Calu3 (cell line): ENCODE data around the gene SFMBT1. TPM values are rescaled to one million over a fixed set of nuclear protein-coding genes. Genes with fewer than 3 reads are reported as not detected.
"Not testable (repeated sequence)": the region's sequence is repeated elsewhere in the genome, so short reads cannot be mapped to it uniquely, and the experiment has no call there.

ENCODE experiments used
- BruUV-seq: library from RNA; stranded (reverse); fragments of 400-500 nt; replicated peaks from 2 replicates; lab custom pipeline; 2021; lab: Mats Ljungman, UMichigan
- CTCF ChIA-PET: fragments of 300-600 bp; sonication (Branson Sonifier 250); formaldehyde crosslinking; loops from one replicate; lab custom pipeline; 2022; ENCODE audit warnings: antibody characterized with exemption; lab: Charles Lee
- DNase-seq: peaks from one replicate; pipeline ENCODE4 v3.0.0; 2022
- H3K27ac Mint-ChIP-seq: one replicate; pipeline ENCODE4 v1.8.0; 2022; ENCODE audit warnings: mixed read lengths; ENCODE audit not compliant: unreplicated experiment
- H3K27me3 Mint-ChIP-seq: one replicate; pipeline ENCODE4 v1.8.0; 2022; ENCODE audit warnings: mixed read lengths; ENCODE audit not compliant: unreplicated experiment
- H3K36me3 Mint-ChIP-seq: one replicate; pipeline ENCODE4 v1.8.0; 2022; ENCODE audit warnings: mild to moderate bottlenecking, moderate library complexity, mixed read lengths; ENCODE audit not compliant: insufficient read depth, unreplicated experiment
- H3K4me1 Mint-ChIP-seq: one replicate; pipeline ENCODE4 v1.8.0; 2022; ENCODE audit warnings: mild to moderate bottlenecking, low read depth, mixed read lengths; ENCODE audit not compliant: unreplicated experiment
- H3K4me3 Mint-ChIP-seq: one replicate; pipeline ENCODE4 v1.8.0; 2022; ENCODE audit warnings: mild to moderate bottlenecking, low read depth, moderate library complexity, mixed read lengths; ENCODE audit not compliant: unreplicated experiment
- H3K9me3 Mint-ChIP-seq: one replicate; pipeline ENCODE4 v1.8.0; 2022; ENCODE audit warnings: low read depth, mixed read lengths; ENCODE audit not compliant: unreplicated experiment
- intact Hi-C: fragments of 100-400 bp; cut with micrococcal nuclease; formaldehyde crosslinking; loops from one replicate; pipeline ENCODE4 v1.10.0; 2022; ENCODE audit not compliant: unreplicated experiment
- total RNA-seq: library from RNA; stranded (reverse); gene quantifications from 2 replicates; pipeline ENCODE4 v1.2.3, GENCODE V29; 2022
- TF ChIP-seq, protein P1 (sequence below): fragments of 200-600 bp; IDR thresholded peaks from one replicate; pipeline ENCODE4 v1.8.0; 2022; ENCODE audit warnings: antibody characterized with exemption; ENCODE audit not compliant: unreplicated experiment

Gene SFMBT1
- total RNA-seq, 1 experiment from 2014 or later: 36.6 TPM

DNA sequence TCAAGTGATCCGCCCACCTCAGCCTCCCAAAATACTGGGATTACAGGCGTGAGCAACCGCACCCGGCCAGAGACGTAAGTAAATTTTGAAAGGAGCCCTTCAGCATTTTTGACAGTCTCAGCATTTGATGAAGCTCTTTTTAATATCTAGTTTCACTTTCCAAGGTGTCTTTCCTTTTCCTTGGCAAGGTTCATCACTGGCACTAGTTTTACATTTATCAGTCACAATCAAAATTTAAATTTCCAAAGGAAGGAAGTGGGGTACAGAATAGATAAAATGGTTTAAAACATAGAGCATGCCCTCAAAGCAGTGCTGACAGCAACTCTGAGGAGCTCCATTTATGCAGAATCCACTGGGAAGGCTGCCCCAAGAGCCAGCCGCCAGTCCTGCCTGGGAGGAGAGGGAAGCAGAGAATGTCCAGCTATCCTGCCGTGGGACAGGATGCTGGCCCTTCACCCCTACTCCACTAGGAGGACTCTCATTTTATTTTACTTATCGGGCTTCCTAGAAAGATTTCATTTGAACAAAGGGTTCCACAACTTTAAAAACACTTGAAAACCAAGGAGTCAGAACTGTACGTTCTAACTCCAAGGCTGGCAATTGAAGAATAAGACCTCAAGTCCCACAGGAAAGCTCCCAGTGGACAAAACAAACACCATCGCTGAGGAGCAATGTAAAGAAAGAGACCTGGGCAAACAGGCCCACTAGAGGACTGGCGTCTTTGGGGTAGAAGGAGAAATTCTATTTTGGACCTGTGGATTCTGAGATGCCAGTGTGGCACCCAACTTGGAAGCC, 9.9 kb downstream of the SFMBT1 start:
- Mint-ChIP-seq H3K27ac (no peak overlapping the region), H3K9me3 (no peaks in the 10 kb centered on the region), H3K27me3 (no peaks in the 10 kb centered on the region), H3K4me1 (peaks cover 45% of the 10 kb centered on the region), H3K4me3 (no peak overlapping the region), H3K36me3 (no peaks in the 10 kb centered on the region)
- TF ChIP-seq, protein P1, sequence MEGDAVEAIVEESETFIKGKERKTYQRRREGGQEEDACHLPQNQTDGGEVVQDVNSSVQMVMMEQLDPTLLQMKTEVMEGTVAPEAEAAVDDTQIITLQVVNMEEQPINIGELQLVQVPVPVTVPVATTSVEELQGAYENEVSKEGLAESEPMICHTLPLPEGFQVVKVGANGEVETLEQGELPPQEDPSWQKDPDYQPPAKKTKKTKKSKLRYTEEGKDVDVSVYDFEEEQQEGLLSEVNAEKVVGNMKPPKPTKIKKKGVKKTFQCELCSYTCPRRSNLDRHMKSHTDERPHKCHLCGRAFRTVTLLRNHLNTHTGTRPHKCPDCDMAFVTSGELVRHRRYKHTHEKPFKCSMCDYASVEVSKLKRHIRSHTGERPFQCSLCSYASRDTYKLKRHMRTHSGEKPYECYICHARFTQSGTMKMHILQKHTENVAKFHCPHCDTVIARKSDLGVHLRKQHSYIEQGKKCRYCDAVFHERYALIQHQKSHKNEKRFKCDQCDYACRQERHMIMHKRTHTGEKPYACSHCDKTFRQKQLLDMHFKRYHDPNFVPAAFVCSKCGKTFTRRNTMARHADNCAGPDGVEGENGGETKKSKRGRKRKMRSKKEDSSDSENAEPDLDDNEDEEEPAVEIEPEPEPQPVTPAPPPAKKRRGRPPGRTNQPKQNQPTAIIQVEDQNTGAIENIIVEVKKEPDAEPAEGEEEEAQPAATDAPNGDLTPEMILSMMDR: no peak
- intact Hi-C loops: no loop called here
- DNase-seq: no peak
- CTCF ChIA-PET: interaction anchor here (0.6 to 1.2 kb wide), 3 partner anchors 23 to 220 kb away, joined by 3 to 4 read pairs (median 3); partner anchors contain the start of gene TKT
- BruUV-seq: no TSS peak

DNA sequence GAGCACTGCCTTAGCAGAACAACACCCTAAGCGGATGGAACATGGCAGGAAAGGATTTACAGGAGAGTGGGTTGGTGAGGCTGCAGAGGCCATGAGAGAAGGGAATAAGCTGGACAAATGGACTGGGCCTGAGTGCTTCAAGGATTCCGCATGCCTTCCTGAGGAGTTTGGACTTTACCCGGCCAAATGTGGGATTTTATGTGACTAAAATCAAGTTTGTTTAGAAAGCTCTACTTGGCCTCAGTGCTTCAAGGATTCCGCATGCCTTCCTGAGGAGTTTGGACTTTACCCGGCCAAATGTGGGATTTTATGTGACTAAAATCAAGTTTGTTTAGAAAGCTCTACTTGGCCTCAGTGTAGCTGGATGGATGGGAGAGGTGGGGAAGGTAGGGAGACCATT, 10.9 kb downstream of the SFMBT1 start:
- H3K27ac Mint-ChIP-seq, H3K36me3 Mint-ChIP-seq, H3K27me3 Mint-ChIP-seq, intact Hi-C loops, H3K9me3 Mint-ChIP-seq, H3K4me3 Mint-ChIP-seq, BruUV-seq, DNase-seq: not testable (repeated sequence)
- H3K4me1 Mint-ChIP-seq: peaks cover 43% of the 10 kb centered on the region
- CTCF ChIA-PET: interaction anchor here (0.6 to 1.2 kb wide), 2 partner anchors 28 to 43 kb away, joined by 3 to 4 read pairs; no protein-coding TSS in a partner anchor

DNA sequence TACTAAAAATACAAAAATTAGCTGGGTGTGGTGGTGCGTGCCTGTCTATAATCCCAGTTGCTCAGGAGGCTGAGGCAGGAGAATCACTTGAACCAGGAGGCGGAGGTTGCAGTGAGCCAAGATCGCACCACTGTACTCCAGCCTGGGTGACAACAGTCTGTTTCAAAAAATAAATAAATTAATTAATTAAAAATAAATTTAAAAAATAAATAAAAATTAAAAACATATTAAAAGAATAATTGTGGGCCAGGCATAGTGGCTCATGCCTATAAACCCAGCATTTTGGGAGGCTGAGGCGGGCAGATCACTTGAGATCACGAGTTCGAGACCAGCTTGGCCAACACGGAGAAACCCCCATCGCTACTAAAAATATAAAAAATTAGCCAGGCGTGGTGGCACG, 11.5 kb downstream of the SFMBT1 start:
- BruUV-seq, intact Hi-C loops, DNase-seq, H3K4me3 Mint-ChIP-seq, H3K27me3 Mint-ChIP-seq, H3K9me3 Mint-ChIP-seq, H3K27ac Mint-ChIP-seq, H3K36me3 Mint-ChIP-seq: not testable (repeated sequence)
- peaks cover 41% of the 10 kb centered on the region for H3K4me1 Mint-ChIP-seq
- CTCF ChIA-PET: interaction anchor here (0.6 kb wide), 1 partner anchor 29 kb away, joined by 4 read pairs; no protein-coding TSS in a partner anchor

- H3K4me3 Mint-ChIP-seq: no peak overlapping the region
- BruUV-seq: no TSS peak
- TF ChIP-seq, protein P1: no peak
- DNase-seq: no peak
- peaks cover 31% of the 10 kb centered on the region for H3K4me1 Mint-ChIP-seq
- H3K27me3 Mint-ChIP-seq: no peaks in the 10 kb centered on the region
- H3K27ac Mint-ChIP-seq: no peak overlapping the region
- H3K36me3 Mint-ChIP-seq: no peaks in the 10 kb centered on the region
- CTCF ChIA-PET: interaction anchor here (0.7 kb wide), 1 partner anchor 10 kb away, joined by 4 read pairs; no protein-coding TSS in a partner anchor
- intact Hi-C loops: no loop called here
- no peaks in the 10 kb centered on the region for H3K9me3 Mint-ChIP-seq
Measured at GRCh38 chr3:53032609-53033008, 13.3 kb downstream of the SFMBT1 start.

GRCh38 chr3:53030619-53031449, 15.0 kb downstream of the SFMBT1 start:
- no TSS peak for BruUV-seq
- CTCF ChIA-PET: no interaction called here
- intact Hi-C loops: no loop called here
- TF ChIP-seq, protein P1: no peak
- Mint-ChIP-seq H3K4me3 (no peak overlapping the region), H3K27me3 (no peaks in the 10 kb centered on the region), H3K4me1 (peaks cover 19% of the 10 kb centered on the region), H3K9me3 (no peaks in the 10 kb centered on the region), H3K36me3 (no peaks in the 10 kb centered on the region), H3K27ac (no peak overlapping the region)
- peak; percentile 51 for DNase-seq
